ENCODE results near the gene CFAP299.

Gene CFAP299

DNA sequence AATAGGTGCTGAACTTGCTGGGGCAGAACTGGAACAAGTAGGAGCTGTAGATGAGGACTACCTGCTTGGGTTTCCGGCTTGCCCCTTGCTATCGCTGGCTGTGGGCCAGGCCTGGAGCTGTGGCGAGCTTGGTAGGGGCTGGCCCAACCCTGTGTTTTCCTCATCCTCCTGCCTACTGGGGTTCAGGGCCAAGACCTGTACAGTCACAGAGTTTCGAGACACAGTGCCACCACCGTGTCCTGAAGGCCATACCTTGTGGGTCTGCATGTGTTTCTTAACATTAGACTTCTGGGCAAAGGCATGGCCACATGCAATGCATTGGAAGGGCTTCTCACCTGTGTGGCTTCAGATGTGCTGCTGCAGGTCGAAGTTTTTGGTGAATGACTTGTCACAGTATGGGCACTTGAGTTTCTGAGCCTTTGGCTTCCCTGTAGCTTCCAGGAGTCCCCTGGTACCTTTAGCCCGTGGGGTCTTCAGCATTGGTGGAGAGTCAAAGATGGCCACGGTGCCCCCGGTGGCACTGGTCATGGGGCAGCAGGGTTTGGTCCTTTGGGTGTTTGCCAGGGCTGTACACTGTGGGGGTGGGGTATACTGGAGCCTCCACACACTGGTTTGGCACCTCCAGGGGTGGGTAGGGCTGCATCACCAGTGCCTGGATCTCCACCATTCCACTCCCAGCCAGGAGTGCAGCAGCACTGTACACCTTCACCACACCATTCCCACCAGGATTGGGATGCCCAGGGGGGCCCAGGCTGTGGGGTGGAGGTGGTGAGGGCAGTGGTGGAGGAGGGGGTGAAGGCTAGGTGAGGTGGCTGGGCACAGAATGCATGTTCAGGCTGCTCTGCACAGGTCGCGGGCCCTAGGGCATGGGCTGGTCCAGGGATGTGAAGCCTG lies 52.1 kb downstream of the CFAP299 start:
- DNase-seq (ENCODE audit: low read depth, low spot score) = no peak
- no peaks in the 10 kb centered on the region for H3K36me3 ChIP-seq (ENCODE audit: control insufficient read depth, insufficient read depth, low read length)
- no CpG with 5 or more reads among the region's 11 CpGs for WGBS (ENCODE audit: insufficient coverage, insufficient read length)
- H3K9me3 ChIP-seq (ENCODE audit: control insufficient read depth, insufficient read depth, low read length) = no peaks in the 10 kb centered on the region
- H3K4me3 ChIP-seq (ENCODE audit: low read length) = no peak overlapping the region
- no peaks in the 10 kb centered on the region for H3K4me1 ChIP-seq (ENCODE audit: control insufficient read depth, insufficient read depth, low read length)
- no peak overlapping the region for H3K27ac ChIP-seq (ENCODE audit: low read length)
- H3K27me3 ChIP-seq (ENCODE audit: control insufficient read depth, insufficient read depth, low read length) = no peaks in the 10 kb centered on the region; the same call in 1 of the 2 replicates

DNA sequence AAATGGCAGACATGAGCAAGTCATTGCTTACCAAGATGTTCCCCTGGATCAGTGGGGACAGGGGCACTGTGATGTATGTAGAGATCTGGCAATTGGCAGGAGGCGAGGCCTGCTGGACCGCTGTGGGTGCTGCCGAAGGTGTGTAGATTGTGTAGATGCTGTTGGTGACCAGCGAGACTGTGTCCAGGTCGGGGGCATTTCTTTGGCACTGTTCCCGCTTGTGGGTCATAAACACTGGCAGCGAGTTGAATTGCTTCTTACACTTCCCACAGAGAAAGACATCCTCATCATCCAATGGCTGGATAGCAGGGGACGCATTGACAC lies 52.7 kb downstream of the CFAP299 start:
- WGBS (ENCODE audit: insufficient coverage, insufficient read length) = no CpG with 5 or more reads among the region's 8 CpGs
- Histone ChIP-seq H3K4me3 (ENCODE audit: low read length) (no peak overlapping the region), H3K9me3 (ENCODE audit: control insufficient read depth, insufficient read depth, low read length) (no peaks in the 10 kb centered on the region), H3K27ac (ENCODE audit: low read length) (no peak overlapping the region), H3K4me1 (ENCODE audit: control insufficient read depth, insufficient read depth, low read length) (no peaks in the 10 kb centered on the region), H3K36me3 (ENCODE audit: control insufficient read depth, insufficient read depth, low read length) (no peaks in the 10 kb centered on the region), H3K27me3 (ENCODE audit: control insufficient read depth, insufficient read depth, low read length) (no peaks in the 10 kb centered on the region; the same call in 1 of the 2 replicates)
- DNase-seq (ENCODE audit: low read depth, low spot score) = no peak

DNA sequence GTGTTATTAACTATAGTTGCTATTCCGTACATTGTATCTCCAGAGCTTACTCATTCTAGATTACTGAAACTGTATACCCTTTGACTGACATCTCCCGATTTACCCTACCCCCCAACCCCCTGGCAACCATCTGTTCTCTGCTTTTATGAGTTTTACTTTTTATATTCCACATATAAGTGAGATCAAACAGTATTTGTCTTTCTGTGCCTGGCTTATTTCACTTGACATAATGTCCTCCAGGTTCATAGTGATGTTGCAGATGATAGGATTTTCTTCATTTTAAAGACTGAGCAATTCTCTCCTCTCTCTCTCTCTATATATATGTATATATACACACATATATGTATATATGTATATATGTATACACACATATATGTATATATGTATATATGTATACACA lies 54.6 kb downstream of the CFAP299 start:
- no peaks in the 10 kb centered on the region for H3K36me3 ChIP-seq (ENCODE audit: control insufficient read depth, insufficient read depth, low read length)
- H3K4me1 ChIP-seq (ENCODE audit: control insufficient read depth, insufficient read depth, low read length) = no peaks in the 10 kb centered on the region
- DNase-seq (ENCODE audit: low read depth, low spot score) = no peak
- WGBS (ENCODE audit: insufficient coverage, insufficient read length) = no CpG with 5 or more reads among the region's 2 CpGs
- H3K27me3 ChIP-seq (ENCODE audit: control insufficient read depth, insufficient read depth, low read length) = no peaks in the 10 kb centered on the region; the same call in 1 of the 2 replicates
- no peak overlapping the region for H3K27ac ChIP-seq (ENCODE audit: low read length)
- H3K4me3 ChIP-seq (ENCODE audit: low read length) = no peak overlapping the region
- H3K9me3 ChIP-seq (ENCODE audit: control insufficient read depth, insufficient read depth, low read length) = no peaks in the 10 kb centered on the region

DNA sequence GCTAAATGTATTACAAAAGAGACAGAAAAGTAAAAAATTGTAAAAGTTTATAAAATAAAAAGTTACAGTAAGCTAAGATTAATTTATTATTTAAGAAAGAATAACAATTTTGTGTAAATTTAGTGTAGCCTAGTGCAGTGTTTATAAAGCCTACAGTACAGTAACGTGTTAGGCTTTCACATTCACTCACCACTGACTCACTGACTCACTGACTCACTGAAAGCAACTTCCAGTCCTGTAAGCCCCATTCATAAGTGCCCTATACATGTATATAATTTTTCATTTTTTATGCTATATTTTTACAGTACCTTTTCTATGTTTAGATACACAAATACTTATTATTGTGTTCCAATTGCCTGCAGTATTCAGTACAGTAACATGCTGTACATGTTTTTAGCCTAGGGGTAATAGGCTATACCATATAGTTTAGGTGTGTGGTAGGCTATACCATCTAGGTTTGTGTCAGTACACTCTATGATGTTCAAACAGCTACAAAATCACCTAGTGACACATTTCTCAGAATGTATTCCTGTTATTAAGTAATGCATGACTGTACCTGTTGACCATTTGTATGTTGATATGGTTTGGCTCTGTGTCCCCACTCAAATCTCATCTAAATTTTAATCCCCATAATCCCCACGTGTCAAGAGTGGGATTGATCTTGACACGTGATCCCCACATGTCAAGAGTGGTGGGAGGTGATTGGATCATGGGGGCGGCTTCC lies 57.9 kb downstream of the CFAP299 start:
- DNase-seq (ENCODE audit: low read depth, low spot score) = no peak
- Histone ChIP-seq H3K9me3 (ENCODE audit: control insufficient read depth, insufficient read depth, low read length) (no peaks in the 10 kb centered on the region), H3K36me3 (ENCODE audit: control insufficient read depth, insufficient read depth, low read length) (no peaks in the 10 kb centered on the region), H3K27ac (ENCODE audit: low read length) (no peak overlapping the region), H3K4me3 (ENCODE audit: low read length) (no peak overlapping the region), H3K4me1 (ENCODE audit: control insufficient read depth, insufficient read depth, low read length) (no peaks in the 10 kb centered on the region), H3K27me3 (ENCODE audit: control insufficient read depth, insufficient read depth, low read length) (no peaks in the 10 kb centered on the region; the same call in 1 of the 2 replicates)
- WGBS (ENCODE audit: insufficient coverage, insufficient read length) = no CpG with 5 or more reads among the region's 4 CpGs

DNA sequence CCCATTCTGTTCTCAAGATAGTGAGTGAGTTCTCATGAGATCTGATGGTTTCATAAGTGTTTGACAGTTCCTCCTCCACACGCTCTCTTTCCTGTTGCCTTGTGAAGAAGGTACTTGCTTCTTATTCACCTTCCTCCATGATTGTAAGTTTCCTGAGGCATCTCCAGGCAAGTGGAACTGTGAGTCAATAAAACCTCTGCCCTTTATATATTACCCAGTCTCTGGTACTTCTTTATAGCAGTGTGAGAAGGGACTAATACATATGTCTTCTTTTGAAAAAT lies 58.4 kb downstream of the CFAP299 start:
- no peaks in the 10 kb centered on the region for H3K36me3 ChIP-seq (ENCODE audit: control insufficient read depth, insufficient read depth, low read length)
- no peaks in the 10 kb centered on the region for H3K9me3 ChIP-seq (ENCODE audit: control insufficient read depth, insufficient read depth, low read length)
- no peaks in the 10 kb centered on the region for H3K4me1 ChIP-seq (ENCODE audit: control insufficient read depth, insufficient read depth, low read length)
- no peak overlapping the region for H3K27ac ChIP-seq (ENCODE audit: low read length)
- no peak for DNase-seq (ENCODE audit: low read depth, low spot score)
- no CpG with 5 or more reads among the region's 1 CpG for WGBS (ENCODE audit: insufficient coverage, insufficient read length)
- H3K4me3 ChIP-seq (ENCODE audit: low read length) = no peak overlapping the region
- H3K27me3 ChIP-seq (ENCODE audit: control insufficient read depth, insufficient read depth, low read length) = no peaks in the 10 kb centered on the region; the same call in 1 of the 2 replicates

DNA sequence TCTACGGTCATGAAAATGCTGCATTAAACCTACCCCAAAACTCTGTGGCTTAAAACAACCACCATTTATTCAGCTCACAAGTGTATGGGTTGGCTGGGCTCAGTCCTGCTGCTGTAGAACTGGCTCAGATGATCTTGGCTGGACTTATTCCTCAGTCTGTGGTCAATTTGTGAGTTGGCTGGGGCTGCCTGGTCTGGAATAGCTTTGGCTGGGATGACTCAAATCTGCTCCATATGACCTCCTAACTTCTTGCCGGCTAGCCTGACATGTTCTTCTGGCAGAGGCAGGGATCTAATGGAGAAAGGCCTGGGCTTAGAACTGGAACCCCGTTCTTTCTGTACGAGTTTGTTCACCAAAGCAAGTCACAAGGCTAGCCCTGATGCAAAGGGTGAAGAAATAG lies 71.7 kb downstream of the CFAP299 start:
- no peaks in the 10 kb centered on the region for H3K4me1 ChIP-seq (ENCODE audit: control insufficient read depth, insufficient read depth, low read length)
- no peaks in the 10 kb centered on the region for H3K36me3 ChIP-seq (ENCODE audit: control insufficient read depth, insufficient read depth, low read length)
- no peaks in the 10 kb centered on the region for H3K27me3 ChIP-seq (ENCODE audit: control insufficient read depth, insufficient read depth, low read length)
- no peak overlapping the region for H3K4me3 ChIP-seq (ENCODE audit: low read length)
- WGBS (ENCODE audit: insufficient coverage, insufficient read length) = no CpG with 5 or more reads among the region's 4 CpGs
- no peaks in the 10 kb centered on the region for H3K9me3 ChIP-seq (ENCODE audit: control insufficient read depth, insufficient read depth, low read length)
- DNase-seq (ENCODE audit: low read depth, low spot score) = no peak
- no peak overlapping the region for H3K27ac ChIP-seq (ENCODE audit: low read length)

DNA sequence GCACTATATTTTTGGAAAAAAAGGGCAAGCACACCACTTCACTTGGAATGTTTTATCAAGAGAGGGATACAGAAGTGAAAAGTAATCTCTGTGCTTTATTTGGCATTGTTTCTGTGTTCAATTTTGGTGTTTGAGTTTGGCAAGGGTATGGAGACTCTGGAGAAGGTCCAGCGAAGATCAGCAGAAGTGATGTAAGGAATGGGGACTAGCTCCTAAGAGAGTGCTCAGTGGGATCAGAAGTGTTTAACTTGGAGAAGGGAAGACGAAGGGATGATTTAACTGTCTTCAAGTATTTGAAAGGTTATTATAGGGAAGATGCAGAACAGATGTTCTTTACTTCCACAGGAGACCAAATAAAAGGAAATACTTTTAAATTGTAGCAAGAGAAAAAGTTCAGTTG lies 74.3 kb downstream of the CFAP299 start:
- Histone ChIP-seq H3K4me1 (ENCODE audit: control insufficient read depth, insufficient read depth, low read length) (no peaks in the 10 kb centered on the region), H3K4me3 (ENCODE audit: low read length) (no peak overlapping the region), H3K27ac (ENCODE audit: low read length) (no peak overlapping the region), H3K9me3 (ENCODE audit: control insufficient read depth, insufficient read depth, low read length) (no peaks in the 10 kb centered on the region), H3K27me3 (ENCODE audit: control insufficient read depth, insufficient read depth, low read length) (no peaks in the 10 kb centered on the region), H3K36me3 (ENCODE audit: control insufficient read depth, insufficient read depth, low read length) (no peaks in the 10 kb centered on the region)
- WGBS (ENCODE audit: insufficient coverage, insufficient read length) = no CpG with 5 or more reads among the region's 2 CpGs
- no peak for DNase-seq (ENCODE audit: low read depth, low spot score)

DNA sequence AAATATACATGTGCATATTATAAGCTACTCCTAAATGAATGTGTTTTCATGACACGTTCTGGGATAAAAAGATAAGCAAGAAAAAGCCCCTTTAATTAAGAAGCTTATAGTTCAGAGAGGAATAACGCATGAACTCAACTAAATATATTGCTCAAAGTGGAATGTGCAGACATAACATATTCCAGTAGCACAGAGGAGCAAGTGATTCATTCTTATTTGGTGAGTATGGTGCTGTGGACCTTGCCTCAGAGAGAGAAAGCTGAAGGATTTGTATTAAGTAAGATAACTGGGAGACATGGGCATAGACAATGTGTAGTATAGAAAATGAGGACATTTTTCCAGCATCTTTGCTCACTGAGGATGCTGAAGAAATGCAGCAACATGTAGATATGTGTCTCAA lies 76.8 kb downstream of the CFAP299 start:
- H3K36me3 ChIP-seq (ENCODE audit: control insufficient read depth, insufficient read depth, low read length) = no peaks in the 10 kb centered on the region
- no peaks in the 10 kb centered on the region for H3K4me1 ChIP-seq (ENCODE audit: control insufficient read depth, insufficient read depth, low read length)
- no peaks in the 10 kb centered on the region for H3K27me3 ChIP-seq (ENCODE audit: control insufficient read depth, insufficient read depth, low read length)
- no peaks in the 10 kb centered on the region for H3K9me3 ChIP-seq (ENCODE audit: control insufficient read depth, insufficient read depth, low read length)
- no peak overlapping the region for H3K27ac ChIP-seq (ENCODE audit: low read length)
- no peak for DNase-seq (ENCODE audit: low read depth, low spot score)
- no CpG with 5 or more reads among the region's 2 CpGs for WGBS (ENCODE audit: insufficient coverage, insufficient read length)
- no peak overlapping the region for H3K4me3 ChIP-seq (ENCODE audit: low read length)

DNA sequence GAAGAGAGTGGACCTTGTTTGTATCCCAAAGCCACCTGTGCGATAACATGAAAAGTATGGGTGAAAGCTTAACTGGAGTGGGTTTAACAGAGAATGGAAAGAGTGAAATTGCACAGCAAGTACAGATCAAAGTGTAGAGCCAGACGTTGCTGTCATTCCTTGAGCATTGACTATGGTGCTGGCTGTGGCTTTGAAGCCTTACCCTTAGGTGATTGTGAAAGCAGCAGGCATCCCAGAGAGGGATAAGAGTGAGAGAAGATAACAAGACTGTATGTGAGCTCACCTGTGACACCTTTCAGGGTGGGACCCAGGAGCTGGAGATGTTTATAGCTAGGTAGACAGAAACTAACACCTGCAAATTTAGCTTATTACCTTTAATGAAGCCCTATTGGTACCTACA lies 77.6 kb downstream of the CFAP299 start:
- Histone ChIP-seq H3K27ac (ENCODE audit: low read length) (no peak overlapping the region), H3K4me1 (ENCODE audit: control insufficient read depth, insufficient read depth, low read length) (no peaks in the 10 kb centered on the region), H3K4me3 (ENCODE audit: low read length) (no peak overlapping the region), H3K27me3 (ENCODE audit: control insufficient read depth, insufficient read depth, low read length) (no peaks in the 10 kb centered on the region), H3K36me3 (ENCODE audit: control insufficient read depth, insufficient read depth, low read length) (no peaks in the 10 kb centered on the region), H3K9me3 (ENCODE audit: control insufficient read depth, insufficient read depth, low read length) (no peaks in the 10 kb centered on the region)
- WGBS (ENCODE audit: insufficient coverage, insufficient read length) = no CpG with 5 or more reads among the region's 2 CpGs
- DNase-seq (ENCODE audit: low read depth, low spot score) = no peak

DNA sequence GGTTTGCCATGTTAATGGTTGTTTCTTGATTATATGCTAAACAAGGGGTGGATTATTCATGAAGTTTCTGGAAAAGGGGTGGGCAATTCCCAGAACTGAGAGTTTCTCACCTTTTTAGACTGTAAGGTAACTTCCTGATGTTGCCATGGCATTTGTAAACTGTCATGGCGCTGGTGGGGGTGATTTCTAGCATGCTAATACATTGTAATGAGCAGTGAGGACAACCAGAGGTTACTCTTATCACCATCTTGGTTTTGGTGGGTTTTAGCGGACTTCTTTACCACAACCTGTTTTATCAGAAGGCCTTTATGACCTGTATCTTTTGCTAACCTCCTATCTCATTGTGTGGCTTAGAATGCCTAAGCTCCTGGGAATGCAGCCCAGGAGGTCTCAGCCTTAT lies 81.5 kb downstream of the CFAP299 start:
- H3K9me3 ChIP-seq (ENCODE audit: control insufficient read depth, insufficient read depth, low read length) = no peaks in the 10 kb centered on the region
- H3K36me3 ChIP-seq (ENCODE audit: control insufficient read depth, insufficient read depth, low read length) = no peaks in the 10 kb centered on the region
- H3K4me1 ChIP-seq (ENCODE audit: control insufficient read depth, insufficient read depth, low read length) = peaks cover 1% of the 10 kb centered on the region; the same call in 1 of the 2 replicates
- no CpG with 5 or more reads among the region's 2 CpGs for WGBS (ENCODE audit: insufficient coverage, insufficient read length)
- no peak for DNase-seq (ENCODE audit: low read depth, low spot score)
- no peak overlapping the region for H3K27ac ChIP-seq (ENCODE audit: low read length)
- no peaks in the 10 kb centered on the region for H3K27me3 ChIP-seq (ENCODE audit: control insufficient read depth, insufficient read depth, low read length)
- no peak overlapping the region for H3K4me3 ChIP-seq (ENCODE audit: low read length)
